Mesothelial cell of epicardium (in vitro differentiated cells): ENCODE data around the gene DUSP18. TPM values are rescaled to one million over a fixed set of nuclear protein-coding genes. Genes with fewer than 3 reads are reported as not detected.

Experiments
- DNase-seq, 2 experiments: peaks; one replicate each; pipeline ENCODE4 v3.0.0; 2021; ENCODE audit warnings: low spot score in 2 of 2; ENCODE audit not compliant: unreplicated experiment in 2 of 2
- H3K27ac Mint-ChIP-seq: 2 replicates; pipeline ENCODE4 v1.8.0; 2021; ENCODE audit warnings: mixed read lengths
- H3K27me3 Mint-ChIP-seq: 2 replicates; pipeline ENCODE4 v1.8.0; 2021; ENCODE audit warnings: low read depth, mixed read lengths
- H3K36me3 Mint-ChIP-seq: 2 replicates; pipeline ENCODE4 v1.8.0; 2021; ENCODE audit warnings: mixed read lengths
- H3K4me1 Mint-ChIP-seq: 2 replicates; pipeline ENCODE4 v1.8.0; 2021; ENCODE audit warnings: mixed read lengths
- H3K4me3 Mint-ChIP-seq: 2 replicates; pipeline ENCODE4 v1.8.0; 2021; ENCODE audit warnings: mild to moderate bottlenecking, moderate library complexity, mixed read lengths
- H3K9me3 Mint-ChIP-seq: 2 replicates; pipeline ENCODE4 v1.8.0; 2021; ENCODE audit warnings: mixed read lengths
- CTCF ChIP-seq: fragments of 200-600 bp; sonication (generic); IDR thresholded peaks from one replicate; pipeline ENCODE4 v1.5.0; 2021; ENCODE audit warnings: antibody characterized with exemption; ENCODE audit not compliant: unreplicated experiment
- total RNA-seq: library from RNA; stranded (reverse); gene quantifications from 3 replicates; pipeline ENCODE4 v1.2.1, GENCODE V29; 2021

Gene DUSP18
- total RNA-seq, 1 donor from 2014 or later, result 6.2 TPM

GRCh38 chr22:30650508-30651116 lies 17.1 kb downstream of the DUSP18 start:
- no peak overlapping the region for H3K4me3 Mint-ChIP-seq
- no peak for DNase-seq
- TF ChIP-seq CTCF, result no peak

DNA sequence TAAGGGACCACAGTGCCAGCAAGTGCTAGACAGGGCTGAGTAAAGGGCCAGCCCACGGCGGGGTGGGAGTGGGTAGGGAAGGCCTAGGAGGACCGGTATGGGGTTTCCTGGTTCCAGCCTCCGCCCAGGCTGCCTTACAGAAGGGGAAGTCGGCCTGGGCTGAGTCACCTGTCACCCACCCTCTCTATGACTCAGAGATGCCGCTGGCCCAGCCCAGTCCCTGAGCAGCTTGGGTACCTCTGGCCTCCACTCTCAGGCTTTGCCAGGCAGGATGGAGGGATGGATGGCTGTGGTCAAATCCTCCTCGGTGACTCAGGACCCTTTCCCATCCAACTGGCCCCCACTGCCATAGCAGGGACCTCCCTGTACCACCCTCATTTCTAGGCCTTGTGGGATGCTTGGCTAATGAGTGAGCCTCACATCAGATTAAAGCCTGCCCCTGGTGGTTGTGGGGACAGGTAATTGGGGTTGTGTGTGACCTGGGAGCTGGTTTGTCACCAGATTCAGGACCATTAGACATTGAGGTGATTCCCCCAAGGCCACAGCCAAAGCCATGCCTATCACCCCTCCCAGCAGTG lies 18.2 kb downstream of the DUSP18 start:
- no peak for DNase-seq
- TF ChIP-seq CTCF, result no peak
- no peaks in the 10 kb centered on the region for H3K27me3 Mint-ChIP-seq
- H3K4me1 Mint-ChIP-seq, result no peaks in the 10 kb centered on the region
- no peak overlapping the region for H3K4me3 Mint-ChIP-seq
- no peaks in the 10 kb centered on the region for H3K36me3 Mint-ChIP-seq
- H3K9me3 Mint-ChIP-seq, result no peaks in the 10 kb centered on the region
- H3K27ac Mint-ChIP-seq, result no peak overlapping the region

More at GRCh38 chr22:30650508-30651116, 17.1 kb downstream of the DUSP18 start:
- no peaks in the 10 kb centered on the region for H3K36me3 Mint-ChIP-seq
- H3K9me3 Mint-ChIP-seq, result no peaks in the 10 kb centered on the region
- H3K27me3 Mint-ChIP-seq, result no peaks in the 10 kb centered on the region
- no peak overlapping the region for H3K27ac Mint-ChIP-seq
- H3K4me1 Mint-ChIP-seq, result no peaks in the 10 kb centered on the region

GRCh38 chr22:30648825-30649224 lies 18.9 kb downstream of the DUSP18 start:
- H3K9me3 Mint-ChIP-seq, result no peaks in the 10 kb centered on the region
- no peaks in the 10 kb centered on the region for H3K4me1 Mint-ChIP-seq
- H3K27me3 Mint-ChIP-seq, result no peaks in the 10 kb centered on the region
- no peak overlapping the region for H3K4me3 Mint-ChIP-seq
- no peak overlapping the region for H3K27ac Mint-ChIP-seq
- H3K36me3 Mint-ChIP-seq, result no peaks in the 10 kb centered on the region
- DNase-seq, result no peak
- TF ChIP-seq CTCF, result no peak

DNA sequence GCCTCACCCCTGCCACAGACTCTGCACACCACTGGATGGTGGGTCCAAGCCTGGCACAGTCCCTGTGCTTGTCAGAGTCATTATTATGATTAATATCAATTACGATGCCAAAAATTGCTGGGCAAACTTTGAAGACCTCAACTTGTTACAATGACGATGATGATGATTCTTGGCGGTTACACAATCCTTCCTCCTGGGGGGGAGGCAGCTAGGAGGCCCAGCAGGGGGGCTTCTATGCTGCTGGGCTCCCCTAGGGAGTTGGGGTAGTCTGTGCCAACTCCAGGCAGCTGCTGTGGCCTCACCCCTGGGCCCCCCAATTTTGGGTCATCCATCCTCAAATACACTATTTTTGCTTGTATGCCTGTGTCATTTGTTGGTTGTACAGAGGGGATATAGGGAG lies 20.1 kb downstream of the DUSP18 start:
- H3K27ac Mint-ChIP-seq, result no peak overlapping the region
- TF ChIP-seq CTCF, result no peak
- no peak for DNase-seq
- no peak overlapping the region for H3K4me3 Mint-ChIP-seq
- H3K36me3 Mint-ChIP-seq, result no peaks in the 10 kb centered on the region
- H3K4me1 Mint-ChIP-seq, result no peaks in the 10 kb centered on the region
- no peaks in the 10 kb centered on the region for H3K9me3 Mint-ChIP-seq
- no peaks in the 10 kb centered on the region for H3K27me3 Mint-ChIP-seq

DNA sequence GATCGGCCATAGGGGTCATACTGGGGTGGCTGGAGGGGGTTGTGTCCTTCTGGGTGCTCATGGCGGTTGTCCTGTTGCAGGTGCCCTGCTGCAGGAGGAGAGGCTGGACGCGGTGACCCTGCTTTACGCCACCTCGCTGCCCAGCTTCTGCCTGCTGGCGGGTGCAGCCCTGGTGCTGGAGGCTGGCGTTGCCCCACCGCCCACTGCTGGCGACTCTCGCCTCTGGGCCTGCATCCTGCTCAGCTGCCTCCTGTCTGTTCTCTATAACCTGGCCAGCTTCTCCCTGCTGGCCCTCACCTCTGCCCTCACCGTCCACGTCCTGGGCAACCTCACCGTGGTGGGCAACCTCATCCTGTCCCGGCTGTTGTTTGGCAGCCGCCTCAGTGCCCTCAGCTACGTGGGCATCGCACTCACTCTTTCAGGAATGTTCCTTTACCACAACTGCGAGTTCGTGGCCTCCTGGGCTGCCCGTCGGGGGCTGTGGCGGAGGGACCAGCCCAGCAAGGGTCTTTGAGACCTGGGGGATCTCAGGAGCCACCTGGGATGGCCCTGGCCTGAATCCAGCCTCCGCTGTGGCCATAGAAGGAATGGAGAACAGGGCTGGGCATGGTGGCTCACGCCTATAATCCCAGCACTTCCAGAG lies 21.0 kb downstream of the DUSP18 start:
- no peak overlapping the region for H3K4me3 Mint-ChIP-seq
- no peaks in the 10 kb centered on the region for H3K27me3 Mint-ChIP-seq
- no peaks in the 10 kb centered on the region for H3K9me3 Mint-ChIP-seq
- no peak for TF ChIP-seq CTCF
- H3K4me1 Mint-ChIP-seq, result no peaks in the 10 kb centered on the region
- no peak overlapping the region for H3K27ac Mint-ChIP-seq
- H3K36me3 Mint-ChIP-seq, result no peaks in the 10 kb centered on the region
- DNase-seq, result no peak
